HG03045 (cell line): ENCODE results near the gene CDH4.

Experiments used
- ATAC-seq: cut with Tn5 transposase; IDR thresholded peaks from one replicate; pipeline ENCODE4 v1.9.1; 2021; ENCODE audit warnings: mild to moderate bottlenecking, moderate library complexity; ENCODE audit not compliant: unreplicated experiment

The CDH4 gene

GRCh38 chr20:61480158-61480825, 228.2 kb downstream of the CDH4 start:
- no peak for ATAC-seq

- ATAC-seq: no peak
Measured at GRCh38 chr20:61482056-61482887, 230.2 kb downstream of the CDH4 start.

DNA sequence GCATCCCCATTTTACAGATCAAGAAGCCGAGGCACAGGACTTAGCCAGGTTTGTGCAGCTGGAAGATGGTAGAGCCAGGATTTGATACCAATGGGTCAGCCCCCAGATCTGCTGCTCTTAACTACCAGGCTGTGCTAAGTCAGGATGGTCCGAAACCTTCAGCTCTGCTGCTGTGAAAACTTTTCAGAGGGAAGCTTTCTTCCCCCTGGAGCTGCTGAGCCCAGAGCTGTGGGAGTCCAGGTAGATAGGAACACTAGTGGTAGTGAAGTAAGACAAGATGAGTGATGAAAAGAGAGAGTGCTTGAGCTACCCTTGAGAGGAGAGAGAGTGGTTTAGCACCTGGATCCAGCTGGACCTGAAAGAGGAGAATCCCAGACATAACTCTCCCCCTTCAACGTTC, 230.8 kb downstream of the CDH4 start:
- ATAC-seq: no peak

- no peak for ATAC-seq
Measured at GRCh38 chr20:61483336-61484067, 231.4 kb downstream of the CDH4 start.

DNA sequence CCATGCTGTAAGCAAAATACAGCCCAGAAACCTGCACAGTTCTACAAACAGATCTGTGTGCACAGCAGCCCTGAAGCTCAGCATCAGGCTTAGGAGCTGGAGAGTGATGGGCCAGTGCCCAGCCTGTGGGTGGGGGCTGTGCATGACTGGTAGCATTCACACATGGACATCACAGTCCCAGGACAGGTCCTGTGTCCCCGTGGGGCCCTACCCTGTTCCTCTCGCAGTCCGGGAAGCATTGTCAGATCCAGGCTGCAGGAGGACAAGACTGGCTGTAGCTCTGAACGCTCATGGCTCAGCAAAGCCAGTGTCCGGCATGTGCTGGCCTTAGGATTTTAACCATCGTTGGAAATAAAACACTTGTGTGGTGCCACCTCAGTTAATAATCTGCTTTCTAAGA, 234.1 kb downstream of the CDH4 start:
- no peak for ATAC-seq

DNA sequence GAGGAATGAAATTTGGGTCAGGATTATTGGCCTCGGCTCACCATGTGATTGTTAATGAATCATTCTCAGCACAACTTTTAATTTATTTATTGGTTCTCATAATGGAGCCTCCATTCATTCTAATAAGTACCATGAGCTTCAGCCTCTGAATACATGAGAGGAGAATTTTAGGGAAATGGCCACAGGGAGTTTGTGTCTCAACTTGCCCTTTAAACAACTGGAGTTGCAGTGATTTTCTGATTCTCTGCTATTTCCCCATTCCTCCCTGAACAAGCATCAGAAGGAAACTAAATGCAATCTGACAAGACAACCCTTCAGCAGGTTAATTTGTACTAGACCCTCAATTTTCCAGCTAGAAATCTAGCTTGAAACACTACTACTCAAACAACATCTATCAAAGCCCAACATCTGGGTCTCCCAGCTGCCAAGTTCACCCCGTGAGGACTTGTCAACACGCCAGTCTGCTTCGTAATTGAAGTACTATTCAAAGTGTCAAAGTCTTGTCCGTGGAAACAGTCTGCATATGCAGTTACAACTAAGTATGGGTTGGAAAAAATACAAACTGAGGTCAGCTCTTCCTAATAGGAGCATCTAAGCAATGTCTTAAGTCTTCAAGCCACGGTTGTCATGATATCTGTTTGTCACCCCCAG, 235.4 kb downstream of the CDH4 start:
- ATAC-seq: no peak

DNA sequence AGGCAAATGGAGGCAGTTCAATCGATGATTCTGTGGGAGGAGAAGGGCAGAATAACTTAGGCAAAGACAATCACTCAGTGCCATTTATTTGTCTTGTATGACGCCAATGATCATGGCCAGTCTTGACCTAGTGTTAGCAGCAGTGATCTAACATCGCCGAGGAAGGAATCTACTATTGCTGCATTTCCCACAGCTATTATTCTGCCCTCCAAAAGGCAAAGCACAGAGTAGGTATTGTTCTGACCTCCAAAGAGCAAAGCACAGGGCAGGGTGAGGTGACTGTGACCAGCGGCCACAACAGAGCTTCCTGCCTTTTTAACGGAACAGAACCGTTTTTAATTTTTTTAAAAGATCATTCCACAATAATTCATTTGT, 235.9 kb downstream of the CDH4 start:
- no peak for ATAC-seq

GRCh38 chr20:61490721-61491120, 238.7 kb downstream of the CDH4 start:
- ATAC-seq: no peak

DNA sequence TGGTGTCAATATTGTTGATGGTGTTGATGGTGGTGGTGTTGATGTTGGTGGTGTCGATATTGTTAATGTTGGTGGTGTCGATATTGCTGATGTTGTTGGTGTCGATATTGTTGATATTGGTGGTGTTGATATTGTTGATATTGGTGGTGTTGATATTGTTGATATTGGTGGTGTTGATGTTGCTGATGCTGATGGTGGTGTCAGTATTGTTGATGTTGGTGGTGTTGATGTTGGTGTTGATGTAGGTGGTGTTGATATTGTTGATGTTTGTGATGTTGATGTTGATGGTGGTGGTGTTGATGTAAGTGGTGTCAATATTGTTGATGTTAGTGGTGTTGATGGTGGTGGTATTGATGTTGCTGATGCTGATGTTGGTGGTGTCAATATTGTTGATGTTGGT, 240.0 kb downstream of the CDH4 start:
- no peak for ATAC-seq

DNA sequence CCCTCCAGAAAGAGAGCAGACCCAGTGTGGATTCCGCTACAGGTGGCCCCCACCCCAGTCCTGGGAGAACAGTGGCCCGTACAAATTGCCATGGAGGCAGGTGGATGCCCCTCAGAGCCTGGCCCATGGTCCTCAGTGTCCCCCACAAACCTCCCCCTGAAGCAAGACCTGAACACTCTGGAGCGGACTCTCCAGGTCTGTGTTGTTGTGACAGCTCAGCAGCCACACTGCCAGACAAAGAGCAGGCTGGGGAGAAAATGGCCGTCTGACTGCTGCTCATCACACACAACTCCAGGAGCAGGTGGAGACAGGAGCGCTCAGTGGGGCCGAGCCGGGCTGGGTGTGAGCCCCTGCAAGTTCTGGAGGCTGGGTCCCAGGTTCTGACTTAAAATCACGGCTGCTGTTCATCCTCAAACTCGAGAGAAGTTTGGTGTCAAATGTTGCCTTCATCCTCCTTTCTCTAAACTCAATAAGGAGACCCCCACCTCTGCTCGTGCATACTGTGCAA, 241.8 kb downstream of the CDH4 start:
- ATAC-seq: no peak

DNA sequence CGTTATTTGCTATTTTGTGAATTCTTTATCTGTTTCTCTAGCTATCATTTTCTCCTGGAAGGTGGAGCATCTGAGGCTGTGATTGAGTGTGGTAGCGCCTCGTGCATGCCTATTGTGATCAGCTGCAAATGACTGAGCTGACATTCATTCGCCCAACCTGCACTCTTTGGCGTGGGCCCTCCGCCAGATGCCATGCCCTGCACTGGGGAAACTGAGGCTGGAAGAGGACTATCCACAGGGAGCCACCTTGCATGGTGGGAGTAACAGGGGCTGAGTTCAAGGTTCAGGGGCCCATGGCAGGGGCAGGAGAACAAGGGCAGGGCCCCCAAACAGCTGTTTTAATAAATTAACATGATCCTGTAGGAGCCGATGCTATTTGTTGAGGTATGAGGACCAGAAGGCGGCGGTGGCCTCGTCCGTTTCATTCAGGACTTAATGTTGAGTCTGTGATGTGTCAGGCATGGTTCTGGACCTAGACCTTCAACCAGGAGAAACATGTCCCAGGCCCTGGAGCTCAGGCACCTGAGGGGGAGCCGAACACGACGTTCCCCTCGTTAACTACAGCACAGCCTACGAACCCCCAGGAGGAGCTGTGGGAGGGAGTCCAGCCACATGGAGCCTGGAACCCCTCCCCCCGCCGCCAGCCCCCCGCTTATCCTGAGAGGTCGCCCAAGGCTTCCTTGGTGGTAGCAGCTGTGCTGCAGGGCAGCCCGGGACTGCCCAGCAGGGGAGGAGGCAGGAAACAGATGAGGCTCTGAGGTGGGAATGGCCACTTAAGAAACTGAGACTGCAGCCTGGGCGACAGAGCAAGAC, 242.9 kb downstream of the CDH4 start:
- no peak for ATAC-seq

GRCh38 chr20:61497029-61497627, 245.1 kb downstream of the CDH4 start:
- ATAC-seq: no peak

- no peak for ATAC-seq
Measured at GRCh38 chr20:61499859-61500554, 247.9 kb downstream of the CDH4 start.

GRCh38 chr20:61500791-61501321, 248.8 kb downstream of the CDH4 start:
- no peak for ATAC-seq

DNA sequence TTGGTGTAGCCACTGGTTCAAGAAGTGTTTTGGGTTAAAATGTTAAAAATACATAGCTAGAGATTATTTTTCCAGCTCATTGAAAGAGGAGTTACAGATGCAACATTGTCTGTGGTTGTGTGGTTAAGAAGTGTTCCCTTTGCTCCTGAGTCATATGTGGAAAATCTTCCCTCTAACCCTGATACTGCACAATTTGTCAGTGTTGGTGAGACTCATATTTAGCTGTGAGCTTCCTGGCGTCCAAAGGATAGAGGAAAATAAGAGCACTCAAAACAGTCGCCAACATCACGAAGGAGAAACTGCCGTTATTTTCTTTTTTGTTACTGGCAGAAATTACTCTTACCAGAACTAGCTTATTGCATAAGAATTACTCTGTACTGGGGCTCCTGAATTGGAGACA, 250.4 kb downstream of the CDH4 start:
- ATAC-seq: no peak

GRCh38 chr20:61503106-61503505, 251.0 kb downstream of the CDH4 start:
- ATAC-seq: no peak

GRCh38 chr20:61505508-61505907, 253.4 kb downstream of the CDH4 start:
- ATAC-seq: no peak

- ATAC-seq: no peak
Measured at GRCh38 chr20:61507778-61508177, 255.7 kb downstream of the CDH4 start.
